ENCODE results near the gene ADAMTSL5. TPM values are rescaled to one million over a fixed set of nuclear protein-coding genes. Genes with fewer than 3 reads are reported as not detected.
"Not testable (repeated sequence)": the region's sequence is repeated elsewhere in the genome, so short reads cannot be mapped to it uniquely, and the experiment has no call there.

ADAMTSL5 gene
- total and polyA plus RNA-seq, 8 donors: 1.1 to 29.5 (median 1.8) TPM; not detected in 2

DNA sequence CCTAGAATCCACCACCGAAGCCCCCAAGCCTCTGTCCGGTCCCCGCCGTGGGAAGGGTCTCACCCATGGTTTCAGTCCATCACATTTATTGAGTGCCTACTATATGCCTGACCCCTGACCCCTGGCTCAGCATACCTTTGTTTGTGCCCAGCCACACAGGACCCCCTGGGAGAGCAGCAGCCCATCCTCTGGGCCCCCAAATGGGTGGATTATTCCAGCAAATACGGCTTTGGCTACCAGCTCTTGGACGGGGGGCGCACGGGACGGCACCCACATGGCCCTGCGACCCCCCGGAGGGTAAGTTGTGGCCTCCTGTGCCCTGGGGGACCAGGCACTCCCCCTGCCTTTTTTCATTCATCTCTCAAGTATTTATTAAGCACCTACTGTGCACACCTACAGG is 18.8 kb upstream of the ADAMTSL5 start:
- H3K4me3 ChIP-seq: no peak overlapping the region
- no peak overlapping the region for H3K27ac ChIP-seq
- H3K36me3 ChIP-seq: no peaks in the 10 kb centered on the region
- DNase-seq: no peak
- intact Hi-C loops (cut with DNase I; ENCODE audit: low total_unique reads): no loop called here
- TF ChIP-seq, protein P1, sequence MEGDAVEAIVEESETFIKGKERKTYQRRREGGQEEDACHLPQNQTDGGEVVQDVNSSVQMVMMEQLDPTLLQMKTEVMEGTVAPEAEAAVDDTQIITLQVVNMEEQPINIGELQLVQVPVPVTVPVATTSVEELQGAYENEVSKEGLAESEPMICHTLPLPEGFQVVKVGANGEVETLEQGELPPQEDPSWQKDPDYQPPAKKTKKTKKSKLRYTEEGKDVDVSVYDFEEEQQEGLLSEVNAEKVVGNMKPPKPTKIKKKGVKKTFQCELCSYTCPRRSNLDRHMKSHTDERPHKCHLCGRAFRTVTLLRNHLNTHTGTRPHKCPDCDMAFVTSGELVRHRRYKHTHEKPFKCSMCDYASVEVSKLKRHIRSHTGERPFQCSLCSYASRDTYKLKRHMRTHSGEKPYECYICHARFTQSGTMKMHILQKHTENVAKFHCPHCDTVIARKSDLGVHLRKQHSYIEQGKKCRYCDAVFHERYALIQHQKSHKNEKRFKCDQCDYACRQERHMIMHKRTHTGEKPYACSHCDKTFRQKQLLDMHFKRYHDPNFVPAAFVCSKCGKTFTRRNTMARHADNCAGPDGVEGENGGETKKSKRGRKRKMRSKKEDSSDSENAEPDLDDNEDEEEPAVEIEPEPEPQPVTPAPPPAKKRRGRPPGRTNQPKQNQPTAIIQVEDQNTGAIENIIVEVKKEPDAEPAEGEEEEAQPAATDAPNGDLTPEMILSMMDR (IDR thresholded peaks at IDR 0.05): no peak
- TF ChIP-seq POLR2A (IDR thresholded peaks at IDR 0.05) (no peak), POLR2AphosphoS5 (IDR thresholded peaks at IDR 0.05) (no peak), EP300 (IDR thresholded peaks at IDR 0.05) (no peak)
- 80 to 90% (median 89%) methylated on average over 10 to 11 of the region's 11 CpGs for WGBS, 5 donors
- no peaks in the 10 kb centered on the region for H3K9me3 ChIP-seq
- H3K4me1 ChIP-seq: no peaks in the 10 kb centered on the region
- H3K27me3 ChIP-seq: peaks cover 0 to 88% (median 30%) of the 10 kb centered on the region in 3 donors

DNA sequence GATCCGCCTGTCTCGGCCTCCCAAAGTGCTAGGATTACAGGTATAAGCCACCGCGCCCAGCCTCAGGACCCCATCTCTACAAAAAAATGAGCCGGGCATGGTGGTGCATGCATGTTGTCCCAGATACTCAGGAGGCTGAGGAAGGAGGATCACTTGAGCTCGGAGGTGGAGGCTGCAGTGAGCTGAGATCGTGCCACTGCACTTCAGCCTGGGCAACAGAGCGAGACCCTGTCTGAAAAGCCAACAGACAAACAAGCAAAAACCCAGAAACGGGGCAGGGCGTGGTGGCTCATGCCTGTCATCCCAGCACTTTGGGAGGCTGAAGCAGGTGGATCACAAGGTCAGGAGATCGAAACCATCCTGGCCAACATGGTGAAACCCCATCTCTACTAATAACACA is 18.0 kb upstream of the ADAMTSL5 start:
- H3K27ac ChIP-seq; H3K4me1 ChIP-seq; H3K9me3 ChIP-seq; H3K36me3 ChIP-seq; intact Hi-C loops (cut with DNase I; ENCODE audit: low total_unique reads); DNase-seq; H3K4me3 ChIP-seq: not testable (repeated sequence)
- 88 to 93% (median 91%) methylated on average over 7 to 11 of the region's 11 CpGs for WGBS, 5 donors
- H3K27me3 ChIP-seq: peaks cover 0 to 92% (median 37%) of the 10 kb centered on the region in 3 donors

DNA sequence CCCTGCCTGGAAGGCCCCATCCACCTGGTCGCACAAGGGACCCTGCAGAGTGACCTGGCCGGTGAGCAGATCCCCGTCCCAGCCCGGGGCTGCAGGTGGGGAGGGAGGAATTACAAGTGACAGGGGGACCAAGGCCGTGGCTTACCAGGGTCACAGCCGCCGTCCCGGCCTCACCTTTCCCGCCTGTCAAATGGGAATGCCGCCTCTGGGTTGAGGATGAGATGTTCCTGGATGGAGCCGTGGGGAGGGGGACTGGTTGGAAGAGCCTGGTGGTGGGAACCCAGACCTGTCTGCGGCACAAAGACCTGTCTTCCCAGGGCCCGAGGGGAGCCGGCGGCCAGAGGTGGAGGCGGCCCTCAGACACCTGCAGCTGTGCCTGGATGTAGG is 16.6 kb upstream of the ADAMTSL5 start:
- TF ChIP-seq POLR2AphosphoS5 (IDR thresholded peaks at IDR 0.05): no peak
- TF ChIP-seq, protein P1 (IDR thresholded peaks at IDR 0.05): no peak
- TF ChIP-seq EP300 (IDR thresholded peaks at IDR 0.05): no peak
- TF ChIP-seq POLR2A (IDR thresholded peaks at IDR 0.05): no peak
- Histone ChIP-seq H3K27me3 (peaks cover 7 to 93% (median 52%) of the 10 kb centered on the region in 3 donors), H3K36me3 (no peaks in the 10 kb centered on the region), H3K4me1 (peaks cover 0 to 6% (median under 1%) of the 10 kb centered on the region in 4 donors), H3K4me3 (no peak overlapping the region), H3K9me3 (no peaks in the 10 kb centered on the region), H3K27ac (no peak overlapping the region)
- DNase-seq: no peak
- 72 to 84% (median 79%) methylated on average over 3 to 16 of the region's 16 CpGs for WGBS, 5 donors
- intact Hi-C loops (cut with DNase I; ENCODE audit: low total_unique reads): no loop called here

DNA sequence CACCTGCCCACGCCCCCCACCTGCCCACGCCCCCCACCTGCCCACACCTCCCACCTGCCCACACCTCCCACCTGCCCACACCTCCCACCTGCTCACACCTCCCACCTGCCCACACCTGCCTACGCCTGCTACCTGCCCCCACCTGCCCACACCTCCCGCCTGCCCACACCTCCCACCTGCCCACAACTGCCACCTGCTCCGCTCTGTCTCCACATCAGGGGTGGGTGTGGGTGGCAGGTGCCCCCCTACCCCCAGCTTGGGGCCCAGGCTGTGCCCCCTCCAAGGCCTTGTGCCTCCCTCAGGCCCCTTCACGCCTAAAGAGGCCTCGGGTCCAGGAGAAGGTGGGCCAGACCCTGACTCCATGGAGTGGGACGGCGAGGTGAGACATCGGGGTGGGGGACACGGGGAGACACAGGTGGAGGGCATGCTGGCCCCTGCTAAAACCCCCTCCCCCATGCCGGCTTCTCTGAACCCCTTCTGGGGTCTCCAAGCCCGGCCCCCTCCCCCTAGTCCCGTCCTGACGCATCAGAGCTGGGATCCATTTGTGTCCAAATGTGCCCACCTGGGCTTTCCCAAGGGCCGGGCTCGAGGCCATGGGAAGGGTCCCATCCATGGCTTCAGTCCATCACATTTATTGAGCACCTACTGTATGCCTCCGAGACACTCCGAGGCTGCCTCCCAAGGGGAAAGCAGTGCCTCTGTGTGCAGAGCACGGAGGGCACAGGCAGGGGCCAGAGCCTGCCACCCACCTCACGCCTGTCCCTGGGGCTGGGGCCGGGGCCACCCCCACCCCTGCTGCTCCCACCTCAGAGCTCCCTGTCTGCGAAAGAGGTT is 16.0 kb upstream of the ADAMTSL5 start:
- peaks cover 7 to 97% (median 58%) of the 10 kb centered on the region in 3 donors for H3K27me3 ChIP-seq
- no peak for TF ChIP-seq EP300 (IDR thresholded peaks at IDR 0.05)
- no peak for TF ChIP-seq POLR2AphosphoS5 (IDR thresholded peaks at IDR 0.05)
- TF ChIP-seq, protein P1 (IDR thresholded peaks at IDR 0.05): no peak
- no peak for TF ChIP-seq POLR2A (IDR thresholded peaks at IDR 0.05)
- DNase-seq: no peak
- peaks cover 0 to 12% (median 6%) of the 10 kb centered on the region in 4 donors for H3K4me1 ChIP-seq
- 77 to 81% (median 79%) methylated on average over 20 to 21 of the region's 23 CpGs for WGBS, 5 donors
- no peak overlapping the region for H3K4me3 ChIP-seq
- intact Hi-C loops (cut with DNase I; ENCODE audit: low total_unique reads): no loop called here
- no peaks in the 10 kb centered on the region for H3K36me3 ChIP-seq
- H3K9me3 ChIP-seq: no peaks in the 10 kb centered on the region
- H3K27ac ChIP-seq: no peak overlapping the region

Data from stomach (tissue), 9 donors.